Activated T-helper 1 cell treated with anti-CD3 and anti-CD28 coated beads, Interleukin-2, amount 50 U/mL, for 16 hours (primary cell): ENCODE data around the gene CD59.

Experiments
- DNase-seq, 2 donors: peaks; one replicate each; pipeline ENCODE4 v3.0.0-alpha.2; 2020; ENCODE audit warnings: low read depth in 1 of 2, low spot score in 1 of 2

CD59 gene

GRCh38 chr11:33736148-33736812 is at the start of gene CD59:
Gene CD59 (minus strand): TSS chr11:33736423. CDS start chr11:33722445, 13,978 bp downstream.
- DNase-seq = peak; percentile 78 to 81

- DNase-seq = no peak
Observed at GRCh38 chr11:33785609-33786008, 49.4 kb upstream of the CD59 start.

DNA sequence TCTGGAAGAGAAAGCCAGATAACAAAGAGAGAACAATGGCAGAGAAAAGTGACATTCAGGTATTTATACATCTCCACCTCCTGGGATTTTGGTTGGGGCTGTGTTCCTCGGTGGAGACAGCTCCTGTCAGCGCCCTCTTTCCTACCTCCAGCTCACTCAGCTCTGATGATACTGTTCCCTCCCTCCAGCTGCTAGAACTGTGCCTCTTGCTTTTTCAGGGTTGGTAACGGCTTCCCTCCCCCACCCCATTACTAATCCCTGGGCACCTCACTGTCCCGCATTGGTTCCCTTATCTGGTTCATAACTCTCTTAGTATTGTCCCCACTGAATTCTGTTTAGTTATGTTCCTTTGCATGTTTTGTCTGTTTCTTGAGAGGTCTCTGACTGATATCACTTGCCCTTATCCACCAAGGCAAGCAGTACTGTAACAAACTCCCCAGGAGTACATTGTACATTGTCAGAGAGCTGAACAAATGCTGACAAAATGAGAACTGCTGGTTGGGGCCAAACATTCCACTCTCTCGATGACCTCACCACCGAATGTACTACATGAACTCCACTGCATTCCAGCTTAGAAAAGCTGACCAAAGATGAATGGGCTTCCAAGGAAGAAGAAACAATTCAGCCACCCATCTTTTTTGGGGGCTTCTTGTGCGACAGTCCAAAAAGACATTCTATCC is 43.8 kb upstream of the CD59 start:
- no peak for DNase-seq

DNA sequence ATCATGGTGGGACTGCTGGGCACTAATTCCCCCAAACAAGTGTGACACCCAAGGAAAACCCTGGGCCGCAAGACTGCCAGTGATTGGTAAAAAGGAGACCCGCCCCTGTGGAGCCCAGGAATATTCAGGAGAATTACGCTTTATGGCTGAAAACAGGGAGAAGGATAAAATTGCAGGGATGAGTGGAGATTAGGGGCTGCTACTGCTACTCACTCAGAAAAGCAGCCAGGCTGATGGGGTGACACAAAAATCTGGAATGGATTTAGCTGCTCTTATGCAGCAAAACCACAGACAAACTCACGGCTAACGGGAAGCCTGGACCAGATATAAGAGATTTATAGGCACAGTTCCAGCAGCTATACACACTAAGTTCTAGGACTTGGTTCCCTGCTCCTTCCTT is 42.5 kb upstream of the CD59 start:
- DNase-seq = no peak

- DNase-seq = no peak
Observed at GRCh38 chr11:33777906-33778305, 41.7 kb upstream of the CD59 start.

DNA sequence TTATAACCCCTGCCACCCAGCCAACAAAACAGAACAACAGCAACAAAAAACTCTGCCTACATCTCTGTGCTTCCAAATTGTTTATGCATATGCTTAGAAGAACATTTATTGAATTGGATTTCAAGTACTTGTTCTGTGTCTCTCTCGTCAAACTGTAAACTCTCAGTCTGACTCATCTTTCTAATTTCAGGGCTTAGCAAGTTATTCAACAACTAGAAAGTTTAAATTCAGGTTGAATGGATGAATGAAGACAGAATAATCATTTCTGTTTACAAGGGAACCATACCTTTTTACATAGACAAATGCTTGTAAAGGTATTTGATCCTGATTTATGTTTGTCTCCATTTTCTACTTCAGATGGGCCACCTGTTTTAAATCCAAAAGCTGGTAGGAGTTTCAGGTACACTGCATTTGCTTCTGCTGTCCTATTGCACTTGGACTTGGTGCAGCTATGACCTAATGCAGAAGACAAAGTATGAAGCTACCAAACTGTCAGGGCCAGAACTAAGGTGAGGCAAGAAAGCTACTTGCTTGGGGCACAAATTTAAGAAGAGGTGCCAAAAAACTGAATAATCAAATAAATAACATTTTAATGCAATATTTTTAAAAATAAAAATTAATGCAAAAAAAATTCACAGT is 39.7 kb upstream of the CD59 start:
- DNase-seq = no peak

- DNase-seq = no peak
Observed at GRCh38 chr11:33775467-33775807, 39.2 kb upstream of the CD59 start.

DNA sequence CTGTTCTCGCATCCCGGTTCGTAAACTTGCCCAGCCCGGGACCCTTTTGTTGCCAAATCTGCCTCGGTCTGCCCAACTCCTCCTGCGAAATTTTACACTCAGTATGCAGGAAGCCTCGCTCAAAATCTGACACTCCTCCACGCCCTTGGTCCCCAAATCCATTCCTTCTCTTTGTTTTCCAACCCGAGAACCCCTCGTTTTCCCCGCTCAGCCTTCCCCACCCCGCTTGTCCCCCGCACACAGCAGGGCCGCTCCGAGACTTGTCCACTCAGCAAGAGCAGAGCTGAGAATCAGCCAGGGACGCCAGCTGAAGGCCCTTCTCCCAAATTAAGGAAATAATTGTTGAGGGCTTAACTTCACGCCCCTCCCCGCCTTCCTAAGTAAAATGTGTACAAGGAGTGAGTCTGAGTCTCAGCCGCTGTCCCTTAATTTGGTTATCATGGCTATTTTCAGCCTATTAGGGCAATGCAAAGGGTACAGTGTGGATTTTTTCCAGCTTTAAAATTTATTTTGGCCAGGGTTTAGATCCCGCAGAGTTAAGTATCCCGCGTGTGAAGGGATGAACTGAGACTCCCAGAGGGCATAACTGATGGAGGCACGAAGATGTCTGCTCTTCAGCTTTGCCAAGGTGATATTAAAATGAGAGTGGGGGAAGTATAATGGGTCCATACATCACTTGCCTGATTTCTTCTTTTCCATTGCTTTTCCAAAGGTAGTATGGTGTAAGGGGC is 38.7 kb upstream of the CD59 start:
- no peak for DNase-seq

DNA sequence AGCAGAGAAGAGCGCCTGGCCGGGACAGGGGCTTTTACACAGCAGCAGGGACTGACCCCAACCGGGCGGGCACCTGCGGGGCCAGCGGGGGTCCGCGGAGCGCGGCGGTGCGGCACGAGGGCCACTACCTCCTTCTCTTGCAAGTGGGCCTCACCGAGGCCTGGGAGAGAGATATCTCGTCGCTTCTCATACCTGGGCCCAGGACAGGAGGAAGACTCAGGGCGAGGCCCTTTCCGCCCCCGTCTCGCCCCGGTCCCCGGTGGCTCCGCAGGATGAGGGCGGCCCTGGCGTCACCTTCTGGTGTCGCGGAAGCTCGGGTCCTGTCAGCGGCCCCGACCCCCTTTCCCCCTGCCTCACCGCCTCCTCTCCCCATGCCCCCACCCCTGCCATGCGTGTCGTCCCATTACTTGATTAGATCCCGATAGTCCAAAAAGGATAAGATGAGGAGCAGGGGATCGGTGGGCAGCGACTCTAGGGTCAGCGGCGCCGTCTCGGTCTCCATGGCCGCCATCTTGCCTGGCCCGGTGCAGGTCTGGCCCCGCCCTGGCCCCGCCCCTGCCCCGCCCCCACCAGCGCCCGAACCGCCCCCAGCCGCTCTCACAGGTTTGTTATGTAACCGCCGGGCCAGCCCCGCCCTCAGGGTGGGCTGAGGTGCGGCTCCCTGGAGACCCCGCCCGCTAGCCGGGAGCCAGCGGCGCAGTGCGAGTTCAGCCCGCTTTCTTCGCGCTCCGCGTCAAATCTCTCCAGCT is 37.9 kb upstream of the CD59 start, which contains the start of gene FBXO3:
FBXO3 (minus strand) TSS at position 534 of the 749 bp plus-strand sequence; CDS start at position 511, 23 bp downstream.
- peak; percentile 71 to 75 for DNase-seq

DNA sequence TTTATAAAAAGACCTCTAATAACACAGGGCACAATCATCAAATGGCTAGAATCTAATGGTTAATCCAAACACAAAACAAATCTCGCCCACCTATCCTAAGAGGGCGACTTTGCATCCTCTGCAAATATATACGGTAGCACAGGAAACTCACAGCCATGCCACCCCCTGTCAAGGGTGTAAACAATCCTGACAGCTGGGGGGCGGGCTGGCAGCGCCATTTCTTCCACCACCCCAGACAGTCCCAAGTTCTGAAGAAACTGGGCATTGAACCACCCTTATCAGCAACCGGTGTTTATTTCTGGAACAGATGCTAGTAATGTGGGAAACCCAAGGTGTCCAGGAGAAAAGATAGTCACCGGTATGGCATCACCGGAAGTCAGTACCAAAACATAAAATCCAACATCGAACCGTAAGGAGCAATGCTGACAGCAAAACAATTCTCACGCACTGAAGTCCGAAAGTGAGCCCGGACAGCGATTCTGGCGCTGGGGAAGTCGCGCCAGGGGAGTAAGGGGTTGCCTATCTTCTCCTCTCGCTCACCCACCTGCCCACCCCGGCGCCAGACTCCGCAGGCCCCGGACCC is 37.3 kb upstream of the CD59 start:
- DNase-seq = no peak

DNA sequence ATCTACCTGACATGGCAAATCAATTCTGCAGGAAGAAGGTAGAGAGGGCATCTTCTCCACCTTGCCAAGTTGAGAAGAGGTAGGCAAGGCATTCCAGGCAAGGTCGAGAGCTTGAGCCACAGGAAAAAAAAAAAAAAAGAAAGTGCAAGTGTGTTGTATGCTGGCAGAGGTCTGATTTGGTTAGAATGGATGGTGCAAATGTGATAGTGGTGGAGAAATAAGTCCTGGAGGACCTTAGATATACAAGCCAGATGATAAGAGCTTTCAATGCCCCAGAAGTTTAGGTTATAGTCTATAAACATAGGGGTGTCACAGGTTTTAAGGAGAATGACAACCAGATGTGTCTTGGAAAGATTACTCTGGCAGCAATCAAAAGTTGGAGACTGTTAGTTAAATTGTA is 36.6 kb upstream of the CD59 start:
- DNase-seq = no peak

- DNase-seq = no peak
Observed at GRCh38 chr11:33772300-33772699, 36.1 kb upstream of the CD59 start.

- no peak for DNase-seq
Observed at GRCh38 chr11:33770236-33770635, 34.0 kb upstream of the CD59 start.

GRCh38 chr11:33769542-33769941 is 33.3 kb upstream of the CD59 start:
- no peak for DNase-seq

DNA sequence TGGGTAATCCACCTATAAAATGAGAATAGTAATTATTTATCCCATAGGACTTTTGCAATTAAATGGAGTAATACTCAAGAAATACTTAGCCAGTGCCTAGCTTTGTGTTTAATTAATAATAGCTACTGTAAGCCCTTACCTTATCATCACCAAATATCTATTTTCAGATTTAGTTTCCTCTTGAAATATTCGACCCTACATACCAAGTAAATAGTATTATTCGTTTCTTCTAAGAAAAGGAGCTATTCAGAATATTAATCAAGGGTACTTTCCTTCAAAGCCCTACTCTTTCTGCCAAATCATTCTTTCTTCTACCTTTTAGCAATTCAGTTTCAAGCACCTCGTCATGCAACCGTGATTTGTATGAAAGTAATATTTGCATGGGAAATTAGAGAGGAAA is 31.4 kb upstream of the CD59 start:
- DNase-seq = no peak

- DNase-seq = no peak
Observed at GRCh38 chr11:33766085-33766484, 29.9 kb upstream of the CD59 start.

DNA sequence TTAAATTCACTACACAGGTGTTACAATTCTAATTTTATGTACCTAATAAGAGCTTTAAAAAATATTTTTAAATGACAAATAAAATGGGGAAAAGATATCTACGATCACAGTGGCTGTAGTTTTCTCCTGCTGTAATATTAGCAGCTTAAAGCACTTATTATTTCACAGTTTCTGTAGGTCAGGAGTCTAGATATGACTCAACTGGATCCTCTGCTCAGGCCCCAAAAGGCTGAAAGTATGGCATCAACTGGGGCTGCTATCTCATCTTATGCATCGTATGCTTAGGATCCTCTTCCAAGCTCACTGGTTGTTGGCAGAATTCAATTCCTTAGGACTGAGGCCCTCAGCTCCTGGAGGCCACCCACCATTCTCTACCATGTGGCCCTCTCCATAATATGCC is 25.2 kb upstream of the CD59 start:
- DNase-seq = no peak

GRCh38 chr11:33753304-33753967 is 17.2 kb upstream of the CD59 start:
- no peak for DNase-seq

- no peak for DNase-seq
Observed at GRCh38 chr11:33751878-33752277, 15.7 kb upstream of the CD59 start.

- DNase-seq = no peak
Observed at GRCh38 chr11:33747979-33748378, 11.8 kb upstream of the CD59 start.
